NCI-H446 (cell line): Measurements from ENCODE around the gene TMEM19.
"Not testable (repeated sequence)": the region's sequence is repeated elsewhere in the genome, so short reads cannot be mapped to it uniquely, and the experiment has no call there.

ENCODE experiments used
- DNase-seq, 2 experiments: peaks; one replicate each; lab custom pipeline; 2025; lab: John Stamatoyannopoulos, UW

TMEM19 gene

GRCh38 chr12:71665090-71665463 is 20.8 kb upstream of the TMEM19 start:
- DNase-seq, result no peak

GRCh38 chr12:71666259-71666658 is 19.6 kb upstream of the TMEM19 start:
- no peak for DNase-seq

- DNase-seq, result no peak
These were observed 14.6 kb upstream of the TMEM19 start for GRCh38 chr12:71671311-71671710.

- DNase-seq, result no peak
These were observed 14.1 kb upstream of the TMEM19 start for GRCh38 chr12:71671816-71672215.

GRCh38 chr12:71682466-71682865 is 3.4 kb upstream of the TMEM19 start:
- no peak for DNase-seq

GRCh38 chr12:71683633-71684032 is 2.2 kb upstream of the TMEM19 start:
- DNase-seq, result no peak

- no peak for DNase-seq
These were observed 1.8 kb upstream of the TMEM19 start for GRCh38 chr12:71684081-71684480.

- DNase-seq, result no peak
These were observed 473 bp upstream of the TMEM19 start for GRCh38 chr12:71685312-71685906.

GRCh38 chr12:71686658-71687025 is 760 bp downstream of the TMEM19 start:
- no peak for DNase-seq

- DNase-seq, result not testable (repeated sequence)
These were observed 1.3 kb downstream of the TMEM19 start for GRCh38 chr12:71687172-71687571.

GRCh38 chr12:71688961-71689570 is 3.2 kb downstream of the TMEM19 start:
- DNase-seq, result no peak

GRCh38 chr12:71691504-71692129 is 5.7 kb downstream of the TMEM19 start:
- no peak for DNase-seq

- DNase-seq, result no peak
These were observed 7.2 kb downstream of the TMEM19 start for GRCh38 chr12:71693126-71693525.

- DNase-seq, result not testable (repeated sequence)
These were observed 7.8 kb downstream of the TMEM19 start for GRCh38 chr12:71693651-71694050.

- no peak for DNase-seq
These were observed 8.4 kb downstream of the TMEM19 start for GRCh38 chr12:71694099-71694820.

GRCh38 chr12:71695782-71696181 is 9.9 kb downstream of the TMEM19 start:
- DNase-seq, result no peak

- not testable (repeated sequence) for DNase-seq
These were observed 16.3 kb downstream of the TMEM19 start for GRCh38 chr12:71702181-71702580.

GRCh38 chr12:71702590-71702989 is 16.7 kb downstream of the TMEM19 start:
- no peak for DNase-seq

- no peak for DNase-seq
These were observed 17.3 kb downstream of the TMEM19 start for GRCh38 chr12:71703206-71703605.

- DNase-seq, result no peak
These were observed 19.0 kb downstream of the TMEM19 start for GRCh38 chr12:71704920-71705319.

GRCh38 chr12:71708658-71709057 is 22.8 kb downstream of the TMEM19 start:
- no peak for DNase-seq

GRCh38 chr12:71710276-71711125 is 24.6 kb downstream of the TMEM19 start:
- DNase-seq, result no peak
